Measurements from ENCODE around the gene SMIM12. TPM values are rescaled to one million over a fixed set of nuclear protein-coding genes. Genes with fewer than 3 reads are reported as not detected.

Gene SMIM12
- 10 to 100 TPM; 17.1 to 38.1 (median 31.5) TPM for total RNA-seq

DNA sequence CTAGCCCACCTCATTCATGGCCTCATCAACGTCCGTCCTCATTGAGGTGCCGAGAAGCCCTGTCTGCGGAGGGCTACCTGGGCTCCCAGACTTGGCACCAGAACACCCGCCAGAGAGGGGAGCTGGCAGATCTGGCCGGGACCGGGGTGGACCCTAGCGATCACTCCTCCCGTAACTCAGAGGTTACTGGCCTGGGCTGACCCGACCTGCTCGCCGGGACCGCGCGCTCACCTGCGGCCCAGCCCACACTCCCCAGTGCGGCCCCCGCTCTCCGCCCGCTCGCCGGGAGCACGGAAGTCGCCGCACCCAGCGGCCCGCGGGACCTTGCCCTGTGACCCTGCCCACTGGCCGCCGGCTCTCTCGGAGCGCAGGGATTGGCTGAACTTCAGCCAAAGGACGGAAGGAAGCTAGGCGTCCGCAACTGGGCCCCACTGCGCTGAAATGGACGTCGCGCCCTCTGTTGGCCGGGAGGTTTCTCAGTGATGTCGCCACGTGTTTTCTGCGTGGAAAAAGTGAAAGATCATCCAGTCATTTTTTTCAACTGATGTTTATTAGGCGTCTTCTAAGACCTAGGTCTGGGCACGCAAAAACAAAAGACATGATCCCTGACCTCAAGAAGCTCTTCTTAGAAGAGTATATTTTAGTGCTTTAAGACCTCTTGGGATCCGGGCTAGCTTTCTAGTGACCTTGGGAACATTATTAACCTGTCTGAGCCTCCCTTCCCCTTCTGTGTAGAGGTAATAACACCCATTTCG is at the start of gene SMIM12:
SMIM12 (minus strand) TSS at position 304 of the 755 bp plus-strand sequence. CDS start 3,772 bp downstream, outside the sequence.
- Histone ChIP-seq H3K4me1 (peaks cover 50% of the 10 kb centered on the region), H3K9me3 (no peaks in the 10 kb centered on the region), H3K4me3 (peak within 1 kb of the TSS; percentile 92), H3K27ac (peak within 1 kb of the TSS; percentile 89), H3K27me3 (no peaks in the 10 kb centered on the region), H3K36me3 (peaks cover 13% of the 10 kb centered on the region)
- TF ChIP-seq POLR2AphosphoS5 (IDR thresholded peaks at IDR 0.05): peak; percentile 80 to 86 (median 86)
- peak; percentile 61 to 93 for TF ChIP-seq POLR2A (IDR thresholded peaks at IDR 0.05)
- TF ChIP-seq, protein P1, sequence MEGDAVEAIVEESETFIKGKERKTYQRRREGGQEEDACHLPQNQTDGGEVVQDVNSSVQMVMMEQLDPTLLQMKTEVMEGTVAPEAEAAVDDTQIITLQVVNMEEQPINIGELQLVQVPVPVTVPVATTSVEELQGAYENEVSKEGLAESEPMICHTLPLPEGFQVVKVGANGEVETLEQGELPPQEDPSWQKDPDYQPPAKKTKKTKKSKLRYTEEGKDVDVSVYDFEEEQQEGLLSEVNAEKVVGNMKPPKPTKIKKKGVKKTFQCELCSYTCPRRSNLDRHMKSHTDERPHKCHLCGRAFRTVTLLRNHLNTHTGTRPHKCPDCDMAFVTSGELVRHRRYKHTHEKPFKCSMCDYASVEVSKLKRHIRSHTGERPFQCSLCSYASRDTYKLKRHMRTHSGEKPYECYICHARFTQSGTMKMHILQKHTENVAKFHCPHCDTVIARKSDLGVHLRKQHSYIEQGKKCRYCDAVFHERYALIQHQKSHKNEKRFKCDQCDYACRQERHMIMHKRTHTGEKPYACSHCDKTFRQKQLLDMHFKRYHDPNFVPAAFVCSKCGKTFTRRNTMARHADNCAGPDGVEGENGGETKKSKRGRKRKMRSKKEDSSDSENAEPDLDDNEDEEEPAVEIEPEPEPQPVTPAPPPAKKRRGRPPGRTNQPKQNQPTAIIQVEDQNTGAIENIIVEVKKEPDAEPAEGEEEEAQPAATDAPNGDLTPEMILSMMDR (IDR thresholded peaks at IDR 0.05): peak; percentile 74 to 79
- TF ChIP-seq EP300 (IDR thresholded peaks at IDR 0.05): no peak
- peak; percentile 95 to 97 for DNase-seq (ENCODE audit: low spot score in 2 of 2)
- 2% methylated on average over 10 of the region's 47 CpGs for WGBS

DNA sequence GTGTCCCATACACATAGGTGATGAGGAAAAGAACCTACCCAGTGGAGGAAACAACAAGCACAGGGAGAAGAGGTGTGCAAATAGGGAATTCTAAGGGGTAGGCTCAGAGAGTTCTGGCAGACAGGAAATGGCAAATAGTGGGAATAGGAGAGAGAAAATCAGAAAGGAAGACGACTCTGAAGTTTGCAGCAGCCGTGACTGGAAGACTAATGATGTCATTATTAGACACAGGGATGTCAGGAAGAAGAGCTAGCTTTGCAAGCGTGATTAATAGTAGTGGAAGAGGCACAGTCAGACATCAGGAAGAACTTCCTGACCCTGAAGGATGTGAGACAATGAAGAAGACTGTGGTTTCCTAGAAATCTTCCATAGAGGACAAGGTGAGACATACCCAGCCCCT is 48.8 kb upstream of the SMIM12 start:
- H3K36me3 ChIP-seq: no peaks in the 10 kb centered on the region
- no peak for TF ChIP-seq POLR2A (IDR thresholded peaks at IDR 0.05)
- TF ChIP-seq, protein P1 (IDR thresholded peaks at IDR 0.05): no peak
- TF ChIP-seq EP300 (IDR thresholded peaks at IDR 0.05): no peak
- no peak for TF ChIP-seq POLR2AphosphoS5 (IDR thresholded peaks at IDR 0.05)
- H3K9me3 ChIP-seq: no peaks in the 10 kb centered on the region
- no peaks in the 10 kb centered on the region for H3K4me1 ChIP-seq
- no peak overlapping the region for H3K27ac ChIP-seq
- DNase-seq (ENCODE audit: low spot score in 2 of 2): no peak
- 70% methylated on average over 3 of the region's 3 CpGs for WGBS
- H3K4me3 ChIP-seq: no peak overlapping the region
- H3K27me3 ChIP-seq: peaks cover 5% of the 10 kb centered on the region

DNA sequence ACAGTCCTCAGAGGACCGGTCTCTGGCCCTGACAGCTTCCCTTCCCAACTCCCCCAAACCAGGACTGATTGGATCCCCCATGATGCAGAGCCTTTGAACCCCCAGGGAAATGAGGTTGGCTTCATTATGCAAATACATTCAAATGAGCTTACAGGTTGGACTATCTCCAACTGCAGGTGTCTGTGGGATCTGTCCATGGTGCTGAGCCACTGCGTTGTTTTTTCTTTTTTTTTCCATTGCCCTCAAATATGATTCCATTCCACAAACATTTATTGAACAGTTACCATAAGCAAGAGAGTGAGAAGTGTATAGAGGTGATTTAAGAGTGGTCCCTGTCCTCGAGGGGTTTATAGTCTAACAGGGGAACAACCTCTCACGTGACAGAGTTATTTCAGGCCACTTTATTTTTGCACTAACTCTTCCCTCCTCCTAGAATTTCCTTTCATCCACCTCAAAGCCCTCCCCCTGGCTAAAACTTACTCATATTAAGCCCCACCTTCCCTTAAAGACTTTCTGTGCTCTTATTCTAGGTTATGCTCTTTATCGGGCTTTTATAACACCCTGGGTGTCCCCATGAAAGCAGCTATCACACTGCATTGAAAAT is 48.0 kb upstream of the SMIM12 start:
- TF ChIP-seq EP300 (IDR thresholded peaks at IDR 0.05): no peak
- TF ChIP-seq POLR2A (IDR thresholded peaks at IDR 0.05): no peak
- TF ChIP-seq POLR2AphosphoS5 (IDR thresholded peaks at IDR 0.05): no peak
- TF ChIP-seq, protein P1 (IDR thresholded peaks at IDR 0.05): no peak
- 65% methylated on average over 5 of the region's 5 CpGs for WGBS
- no peaks in the 10 kb centered on the region for H3K36me3 ChIP-seq
- no peak overlapping the region for H3K4me3 ChIP-seq
- no peaks in the 10 kb centered on the region for H3K4me1 ChIP-seq
- no peak overlapping the region for H3K27ac ChIP-seq
- no peak for DNase-seq (ENCODE audit: low spot score in 2 of 2)
- no peaks in the 10 kb centered on the region for H3K9me3 ChIP-seq
- peaks cover 6% of the 10 kb centered on the region for H3K27me3 ChIP-seq

DNA sequence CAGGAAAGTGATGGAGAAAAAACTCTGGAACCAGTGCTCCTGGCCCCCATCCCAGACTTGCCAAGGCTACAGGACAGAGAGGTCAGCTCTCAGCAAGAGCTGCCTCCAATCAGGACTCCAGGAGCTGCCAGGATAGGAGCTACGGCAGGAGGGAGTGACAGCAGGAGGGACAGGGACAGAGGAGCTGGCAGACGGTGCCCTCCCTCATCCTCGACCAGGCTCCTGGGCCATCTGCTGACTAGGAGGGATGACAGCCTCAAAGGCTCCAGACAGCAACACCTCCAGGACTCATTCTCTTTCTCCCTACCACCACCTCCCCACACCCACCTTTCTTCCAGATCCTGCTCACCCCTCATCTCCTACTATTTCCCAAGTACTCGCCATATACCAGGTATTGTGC is 47.2 kb upstream of the SMIM12 start:
- TF ChIP-seq, protein P1 (IDR thresholded peaks at IDR 0.05): no peak
- TF ChIP-seq POLR2AphosphoS5 (IDR thresholded peaks at IDR 0.05) (no peak), EP300 (IDR thresholded peaks at IDR 0.05) (no peak), POLR2A (IDR thresholded peaks at IDR 0.05) (no peak)
- Histone ChIP-seq H3K9me3 (no peaks in the 10 kb centered on the region), H3K4me1 (no peaks in the 10 kb centered on the region), H3K27me3 (peaks cover 10% of the 10 kb centered on the region), H3K36me3 (no peaks in the 10 kb centered on the region), H3K4me3 (no peak overlapping the region), H3K27ac (no peak overlapping the region)
- DNase-seq (ENCODE audit: low spot score in 2 of 2): no peak
- 60% methylated on average over 4 of the region's 4 CpGs for WGBS

DNA sequence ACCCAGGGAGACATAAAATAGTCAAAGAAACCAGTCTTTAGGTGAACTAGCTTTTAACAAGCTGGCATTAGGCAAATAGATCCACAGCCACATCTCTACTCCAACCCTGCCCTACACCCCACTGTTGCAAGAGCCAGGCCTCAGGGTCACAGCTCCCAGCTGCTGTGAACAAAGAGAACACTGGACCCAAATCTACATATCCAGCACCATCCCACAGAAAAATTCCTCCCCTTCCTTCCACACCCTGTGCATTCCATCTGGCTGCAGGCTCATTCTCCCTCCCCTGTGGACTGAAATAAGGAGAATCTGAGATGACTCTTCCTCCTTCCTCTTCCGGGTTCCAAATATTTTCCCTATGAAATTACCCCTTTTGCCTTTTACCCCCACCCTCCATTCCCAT is 46.7 kb upstream of the SMIM12 start:
- H3K4me3 ChIP-seq: no peak overlapping the region
- H3K9me3 ChIP-seq: no peaks in the 10 kb centered on the region
- 75% methylated on average over 1 of the region's 1 CpG for WGBS
- peaks cover 12% of the 10 kb centered on the region for H3K27me3 ChIP-seq
- no peaks in the 10 kb centered on the region for H3K4me1 ChIP-seq
- DNase-seq (ENCODE audit: low spot score in 2 of 2): no peak
- no peak overlapping the region for H3K27ac ChIP-seq
- no peak for TF ChIP-seq POLR2AphosphoS5 (IDR thresholded peaks at IDR 0.05)
- TF ChIP-seq POLR2A (IDR thresholded peaks at IDR 0.05): no peak
- TF ChIP-seq, protein P1 (IDR thresholded peaks at IDR 0.05): no peak
- no peak for TF ChIP-seq EP300 (IDR thresholded peaks at IDR 0.05)
- H3K36me3 ChIP-seq: no peaks in the 10 kb centered on the region
